ENCODE data around the gene SDE2.
"Not testable (repeated sequence)": the region's sequence is repeated elsewhere in the genome, so short reads cannot be mapped to it uniquely, and the experiment has no call there.

SDE2 gene

GRCh38 chr1:225973158-225973557 is 26.0 kb downstream of the SDE2 start:
- no peak for DNase-seq

- no peak for DNase-seq
These were observed 26.6 kb downstream of the SDE2 start for GRCh38 chr1:225972344-225973152.

GRCh38 chr1:225970592-225971157 is 28.5 kb downstream of the SDE2 start:
- not testable (repeated sequence) for DNase-seq

GRCh38 chr1:225969751-225970150 is 29.4 kb downstream of the SDE2 start:
- not testable (repeated sequence) for DNase-seq

- DNase-seq, result no peak
These were observed 33.9 kb downstream of the SDE2 start for GRCh38 chr1:225965231-225965630.

GRCh38 chr1:225963735-225964530 is 35.2 kb downstream of the SDE2 start:
- no peak for DNase-seq

- no peak for DNase-seq
These were observed 36.6 kb downstream of the SDE2 start for GRCh38 chr1:225962440-225962975.

- no peak for DNase-seq
These were observed 37.3 kb downstream of the SDE2 start for GRCh38 chr1:225961659-225962439.

GRCh38 chr1:225958041-225958440 is 41.1 kb downstream of the SDE2 start:
- no peak for DNase-seq

GRCh38 chr1:225954753-225955152 is 44.4 kb downstream of the SDE2 start:
- no peak for DNase-seq

GRCh38 chr1:225953315-225953714 is 45.8 kb downstream of the SDE2 start:
- DNase-seq, result no peak

- DNase-seq, result no peak
These were observed 48.1 kb downstream of the SDE2 start for GRCh38 chr1:225950905-225951497.

- no peak for DNase-seq
These were observed 50.1 kb downstream of the SDE2 start for GRCh38 chr1:225949041-225949440.

GRCh38 chr1:225946803-225947202 is 52.3 kb downstream of the SDE2 start:
- no peak for DNase-seq

- no peak for DNase-seq
These were observed 53.0 kb downstream of the SDE2 start for GRCh38 chr1:225946082-225946620.

GRCh38 chr1:225945564-225945963 is 53.6 kb downstream of the SDE2 start:
- no peak for DNase-seq

GRCh38 chr1:225944951-225945350 is 54.2 kb downstream of the SDE2 start:
- no peak for DNase-seq

GRCh38 chr1:225944387-225944786 is 54.8 kb downstream of the SDE2 start:
- no peak for DNase-seq

- DNase-seq, result no peak
These were observed 55.6 kb downstream of the SDE2 start for GRCh38 chr1:225943582-225943981.

GRCh38 chr1:225942574-225942973 is 56.6 kb downstream of the SDE2 start:
- DNase-seq, result no peak

- DNase-seq, result no peak
These were observed 57.3 kb downstream of the SDE2 start for GRCh38 chr1:225941942-225942222.
